ENCODE measurements around the gene TMA16. TPM values are rescaled to one million over a fixed set of nuclear protein-coding genes. Genes with fewer than 3 reads are reported as not detected.

Gene TMA16
- polyA plus RNA-seq, 1 donor: 20.7 TPM

DNA sequence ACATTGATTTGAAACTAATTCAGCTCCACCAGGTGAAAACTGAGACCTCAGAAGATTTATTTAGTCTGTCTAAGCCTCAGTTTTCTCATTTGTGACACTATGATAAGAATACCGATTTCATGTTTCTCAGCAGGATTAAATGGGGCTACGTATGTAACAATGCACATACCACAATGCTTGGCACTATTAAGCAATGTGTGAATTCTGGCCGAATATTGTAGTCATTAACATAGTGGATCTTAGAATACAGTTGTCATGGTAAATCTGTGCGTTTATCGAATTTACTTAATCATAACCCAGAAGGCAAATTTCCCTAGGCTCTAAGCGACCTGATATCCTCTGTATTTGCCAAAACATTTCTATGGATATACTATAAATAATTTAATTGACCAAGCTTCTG, 69.1 kb downstream of the TMA16 start:
- no peak for DNase-seq (ENCODE audit: low read depth)

DNA sequence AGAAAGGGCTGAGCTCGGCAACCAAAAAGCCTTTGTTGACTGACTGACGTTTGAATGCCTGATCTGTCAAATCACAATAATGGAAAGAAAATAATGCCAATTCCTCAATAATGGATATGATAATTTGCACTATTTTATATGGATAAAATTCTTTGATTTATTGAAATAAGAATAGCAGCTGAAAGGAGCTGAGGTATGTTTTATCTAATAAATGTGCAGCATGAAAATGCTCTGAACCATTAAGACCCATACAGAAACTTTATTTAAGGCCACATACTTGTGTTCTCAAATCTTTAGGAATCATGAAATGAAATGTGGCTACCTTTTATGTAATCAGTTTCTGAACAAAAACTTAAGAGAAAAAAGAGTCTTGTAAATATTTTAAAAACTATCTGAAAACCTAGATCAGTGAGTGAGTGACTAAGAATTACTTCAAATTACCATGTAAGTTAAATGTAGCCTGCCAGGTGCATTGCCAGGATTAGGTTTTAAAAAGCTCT, 69.8 kb downstream of the TMA16 start:
- DNase-seq (ENCODE audit: low read depth): no peak

- DNase-seq (ENCODE audit: low read depth): no peak
Measured at GRCh38 chr4:163565226-163566135, 71.0 kb downstream of the TMA16 start.

- no peak for DNase-seq (ENCODE audit: low read depth)
Measured at GRCh38 chr4:163566257-163566796, 71.8 kb downstream of the TMA16 start.

DNA sequence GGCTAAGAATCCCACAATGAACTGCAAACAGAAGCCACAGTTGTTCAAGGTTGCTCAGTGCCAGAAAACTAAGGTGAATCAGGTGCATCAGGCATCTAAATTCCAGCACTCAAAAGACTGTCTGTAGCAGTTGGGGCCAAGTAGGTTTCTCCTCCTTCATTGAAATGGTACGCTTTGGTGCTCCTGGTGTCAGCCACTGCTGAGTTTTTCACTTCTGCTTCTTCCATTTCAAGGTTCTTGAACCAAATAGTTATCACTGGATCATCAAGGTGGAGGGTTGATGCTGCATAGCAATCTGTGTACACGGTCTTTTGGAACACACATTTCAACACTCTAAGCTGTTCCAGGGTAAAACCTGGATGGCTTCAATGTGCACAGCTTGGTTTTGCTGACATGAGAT, 74.4 kb downstream of the TMA16 start:
- DNase-seq (ENCODE audit: low read depth): no peak

Other genes starting within 250 kb of the TMA16 start
- 3.1 TPM for gene NPY1R, start 162.1 kb upstream of the TMA16 start, polyA plus RNA-seq (ENCODE audit: insufficient read length)
- not detected for gene NPY5R, start 150.8 kb upstream of the TMA16 start, polyA plus RNA-seq (ENCODE audit: insufficient read length)
- not detected for gene TKTL2, start 20.9 kb upstream of the TMA16 start, polyA plus RNA-seq (ENCODE audit: insufficient read length)